ENCODE results near the gene TMEM45B.

Gene TMEM45B

DNA sequence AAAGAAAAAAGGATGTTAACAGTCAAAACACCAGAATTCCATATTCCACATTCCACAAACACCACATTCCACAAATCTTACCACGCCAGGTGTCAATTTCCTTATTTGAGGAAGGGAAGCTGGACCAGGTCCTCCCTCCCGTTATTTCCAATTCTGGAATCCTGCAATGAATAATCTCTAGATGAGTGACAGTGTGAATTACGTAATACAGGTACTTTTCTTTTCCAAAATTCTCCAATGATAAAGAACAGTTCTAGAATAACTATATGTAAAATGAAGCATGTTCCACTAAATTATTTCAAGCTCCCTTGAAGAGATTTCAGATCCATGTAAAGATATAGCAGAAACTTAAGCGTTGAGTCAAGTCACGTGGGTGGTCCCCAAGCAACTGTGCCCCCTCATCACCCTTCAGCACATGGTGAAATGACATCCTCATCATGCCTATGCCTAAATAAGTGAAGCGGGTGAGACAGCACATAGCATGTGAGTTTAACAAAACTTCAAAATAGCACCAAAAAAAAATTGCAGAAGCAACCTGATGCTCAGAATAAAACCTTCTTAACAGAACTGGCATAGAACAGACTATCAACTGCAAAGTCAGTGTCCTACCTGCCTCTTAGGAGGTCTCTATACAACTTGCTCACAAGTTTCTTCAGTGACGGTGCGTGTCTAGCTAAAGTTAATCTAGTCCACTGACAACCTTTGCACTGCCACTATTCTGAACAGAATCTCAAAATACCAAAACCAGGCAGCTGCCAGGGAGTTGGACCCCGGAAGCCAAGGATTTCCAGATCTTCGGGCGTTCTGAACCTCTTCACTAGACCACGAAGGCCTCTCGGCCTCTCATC lies 78.9 kb downstream of the TMEM45B start:
- TF ChIP-seq, protein P1, sequence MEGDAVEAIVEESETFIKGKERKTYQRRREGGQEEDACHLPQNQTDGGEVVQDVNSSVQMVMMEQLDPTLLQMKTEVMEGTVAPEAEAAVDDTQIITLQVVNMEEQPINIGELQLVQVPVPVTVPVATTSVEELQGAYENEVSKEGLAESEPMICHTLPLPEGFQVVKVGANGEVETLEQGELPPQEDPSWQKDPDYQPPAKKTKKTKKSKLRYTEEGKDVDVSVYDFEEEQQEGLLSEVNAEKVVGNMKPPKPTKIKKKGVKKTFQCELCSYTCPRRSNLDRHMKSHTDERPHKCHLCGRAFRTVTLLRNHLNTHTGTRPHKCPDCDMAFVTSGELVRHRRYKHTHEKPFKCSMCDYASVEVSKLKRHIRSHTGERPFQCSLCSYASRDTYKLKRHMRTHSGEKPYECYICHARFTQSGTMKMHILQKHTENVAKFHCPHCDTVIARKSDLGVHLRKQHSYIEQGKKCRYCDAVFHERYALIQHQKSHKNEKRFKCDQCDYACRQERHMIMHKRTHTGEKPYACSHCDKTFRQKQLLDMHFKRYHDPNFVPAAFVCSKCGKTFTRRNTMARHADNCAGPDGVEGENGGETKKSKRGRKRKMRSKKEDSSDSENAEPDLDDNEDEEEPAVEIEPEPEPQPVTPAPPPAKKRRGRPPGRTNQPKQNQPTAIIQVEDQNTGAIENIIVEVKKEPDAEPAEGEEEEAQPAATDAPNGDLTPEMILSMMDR (IDR thresholded peaks at IDR 0.05; ENCODE audit: extremely low read depth, missing control alignments): no peak
- DNase-seq (ENCODE audit: low spot score): no peak

DNA sequence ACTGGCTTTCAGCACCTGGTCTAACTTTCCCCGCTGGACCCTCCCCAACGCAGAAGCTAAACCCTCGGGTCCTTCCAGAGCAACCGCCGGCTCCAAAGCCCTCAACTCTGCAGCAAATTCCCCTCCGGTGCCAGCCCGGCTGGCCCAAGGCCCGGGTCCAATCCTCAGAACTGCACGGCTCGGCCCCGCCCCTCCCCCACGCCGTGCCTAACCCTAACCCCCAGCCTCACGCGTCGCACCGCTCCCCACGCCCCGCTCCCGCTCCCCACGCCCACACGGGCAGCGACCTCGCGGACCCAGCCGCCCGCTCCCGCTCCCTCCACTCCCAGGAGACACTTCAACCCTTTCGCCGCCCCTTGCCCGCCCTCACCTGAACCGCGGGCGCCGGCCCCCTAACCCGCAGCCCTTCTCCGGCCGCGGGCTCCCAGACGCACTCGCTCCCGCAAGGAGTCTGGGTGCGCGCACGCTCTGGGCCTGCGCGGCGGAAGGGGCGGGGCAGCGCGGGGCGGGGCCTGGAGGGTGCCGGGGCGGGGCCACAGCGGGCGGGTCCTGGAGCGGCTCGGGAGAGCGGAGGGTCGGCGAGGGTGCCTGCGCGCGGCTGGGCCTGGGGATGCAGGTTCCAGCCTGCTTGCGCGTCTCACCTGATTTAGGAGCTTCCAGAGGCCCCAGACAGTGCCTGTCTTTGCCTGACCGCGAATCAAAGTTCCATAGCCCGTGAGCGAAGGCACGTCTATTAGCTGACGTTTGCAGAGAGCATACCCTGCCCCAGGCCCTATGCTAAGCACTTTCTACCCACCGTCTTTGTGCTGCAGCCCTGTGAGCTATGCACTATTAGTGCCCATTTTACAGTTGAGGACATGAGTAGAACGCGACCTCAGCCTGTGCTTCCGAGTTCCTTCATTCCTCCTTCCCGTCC lies 79.7 kb downstream of the TMEM45B start, which contains the start of gene NFRKB:
TSS of gene NFRKB (minus strand) at position 453 of the 916 bp plus-strand sequence. CDS start 2,729 bp downstream, outside the sequence.
- peak; percentile 99 for DNase-seq (ENCODE audit: low spot score)
- TF ChIP-seq, protein P1 (IDR thresholded peaks at IDR 0.05; ENCODE audit: extremely low read depth, missing control alignments): no peak

DNA sequence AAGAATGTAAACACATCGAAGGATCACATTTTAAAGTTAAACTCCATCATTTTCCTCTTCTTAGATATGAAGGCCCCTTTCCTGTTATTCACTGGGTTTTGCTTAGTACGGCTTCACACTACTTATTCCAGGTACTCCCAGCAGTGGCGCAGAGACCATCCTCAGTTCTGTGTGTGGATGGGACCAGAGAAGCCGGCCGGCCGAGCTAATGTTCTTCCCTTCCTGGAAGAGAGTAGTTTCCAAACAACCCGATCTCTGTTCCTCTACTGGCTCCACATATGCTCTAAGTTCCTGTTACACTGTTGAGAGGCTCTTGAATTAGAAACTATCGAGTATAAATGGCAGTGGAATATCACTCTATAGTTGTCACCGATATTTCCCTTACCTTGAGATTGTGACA lies 80.4 kb downstream of the TMEM45B start:
- peak; percentile 13 for DNase-seq (ENCODE audit: low spot score)
- TF ChIP-seq, protein P1 (IDR thresholded peaks at IDR 0.05; ENCODE audit: extremely low read depth, missing control alignments): no peak

DNA sequence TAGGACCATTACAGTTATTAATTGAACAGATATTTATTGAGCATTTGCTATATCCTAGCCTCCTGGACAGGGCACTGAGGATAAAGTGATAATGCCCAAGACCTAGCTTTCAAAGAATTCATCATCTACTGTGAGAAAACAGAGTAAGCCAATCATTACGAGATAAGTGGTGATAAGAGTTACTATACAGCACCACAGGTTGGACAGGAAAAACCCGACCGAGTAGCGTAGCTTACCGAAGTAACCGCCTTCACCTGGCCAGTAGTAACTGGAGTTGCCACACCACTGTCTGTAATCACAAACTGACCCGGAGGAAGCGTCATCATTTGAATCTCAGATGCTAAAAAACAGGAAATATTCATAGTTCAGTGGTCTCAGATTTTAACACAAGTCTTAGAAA lies 89.8 kb downstream of the TMEM45B start:
- TF ChIP-seq, protein P1 (IDR thresholded peaks at IDR 0.05; ENCODE audit: extremely low read depth, missing control alignments): no peak

More for the DNA sequence above, 89.8 kb downstream of the TMEM45B start:
- no peak for DNase-seq (ENCODE audit: low spot score)

Measured in GM20000 (cell line).